Fibroblast of skin of scalp (primary cell): ENCODE measurements around the gene ITPRID2.

Experiments
- DNase-seq: peaks from one replicate; pipeline ENCODE4 v3.0.0-alpha.2; 2013

The ITPRID2 gene

GRCh38 chr2:181882246-181883020, 9.1 kb upstream of the ITPRID2 start:
- peak; percentile 22 for DNase-seq

- no peak for DNase-seq
Measured at GRCh38 chr2:181884601-181885000, 6.9 kb upstream of the ITPRID2 start.

- no peak for DNase-seq
Measured at GRCh38 chr2:181885096-181885495, 6.4 kb upstream of the ITPRID2 start.

- no peak for DNase-seq
Measured at GRCh38 chr2:181886192-181886591, 5.3 kb upstream of the ITPRID2 start.

GRCh38 chr2:181887045-181887444, 4.5 kb upstream of the ITPRID2 start:
- DNase-seq, result no peak

- no peak for DNase-seq
Measured at GRCh38 chr2:181889776-181890175, 1.8 kb upstream of the ITPRID2 start.

- DNase-seq, result no peak
Measured at GRCh38 chr2:181890271-181890670, 1.3 kb upstream of the ITPRID2 start.

- peak; percentile 68 for DNase-seq
Measured at GRCh38 chr2:181891966-181892798, 652 bp downstream of the ITPRID2 start.

- peak; percentile 28 for DNase-seq
Measured at GRCh38 chr2:181892799-181893435, 1.4 kb downstream of the ITPRID2 start.

GRCh38 chr2:181894381-181894780, 2.9 kb downstream of the ITPRID2 start:
- no peak for DNase-seq

GRCh38 chr2:181895818-181896217, 4.3 kb downstream of the ITPRID2 start:
- no peak for DNase-seq

- DNase-seq, result no peak
Measured at GRCh38 chr2:181896286-181896685, 4.8 kb downstream of the ITPRID2 start.

GRCh38 chr2:181900007-181900651, 8.6 kb downstream of the ITPRID2 start:
- no peak for DNase-seq

GRCh38 chr2:181902625-181903024, 11.1 kb downstream of the ITPRID2 start:
- no peak for DNase-seq

GRCh38 chr2:181904022-181904632, 12.6 kb downstream of the ITPRID2 start:
- peak; percentile 39 for DNase-seq

GRCh38 chr2:181907057-181907456, 15.5 kb downstream of the ITPRID2 start:
- no peak for DNase-seq

- DNase-seq, result no peak
Measured at GRCh38 chr2:181907635-181908034, 16.1 kb downstream of the ITPRID2 start.

GRCh38 chr2:181910028-181910831, 18.7 kb downstream of the ITPRID2 start:
- no peak for DNase-seq

- no peak for DNase-seq
Measured at GRCh38 chr2:181911830-181912229, 20.3 kb downstream of the ITPRID2 start.

- no peak for DNase-seq
Measured at GRCh38 chr2:181915102-181915501, 23.6 kb downstream of the ITPRID2 start.
